ENCODE data around the gene BCAT1.

BCAT1 gene

GRCh38 chr12:24846689-24847088, 102.2 kb downstream of the BCAT1 start:
- no peaks in the 10 kb centered on the region for H3K9me2 ChIP-seq (replicated peaks; ENCODE audit: insufficient read depth, low read length)
- no peaks in the 10 kb centered on the region for H3K79me2 ChIP-seq (ENCODE audit: insufficient read depth, low read length)
- no peaks in the 10 kb centered on the region for H4K20me1 ChIP-seq (ENCODE audit: low read depth, low read length)
- no peak overlapping the region for H2AFZ ChIP-seq (ENCODE audit: low read depth, low read length, severe bottlenecking)
- no peak overlapping the region for H3K4me2 ChIP-seq (ENCODE audit: low read depth, low read length, poor library complexity, severe bottlenecking)
- H3K36me3 ChIP-seq (ENCODE audit: low read length): no peaks in the 10 kb centered on the region; the same call in 1 of the 2 replicates
- TF ChIP-seq CTCF (IDR thresholded peaks at IDR 0.05; ENCODE audit: insufficient read depth, low read length, poor library complexity, severe bottlenecking): no peak
- H3K27ac ChIP-seq (ENCODE audit: low read depth, low read length): no peak overlapping the region
- H3K9ac ChIP-seq (ENCODE audit: low read length): no peak overlapping the region
- H3K9me3 ChIP-seq (ENCODE audit: insufficient read depth, low read length): no peaks in the 10 kb centered on the region
- H3F3A ChIP-seq (ENCODE audit: insufficient read depth): no peaks in the 10 kb centered on the region
- no peaks in the 10 kb centered on the region for H3K27me3 ChIP-seq (ENCODE audit: low read length)
- no peak overlapping the region for H3K4me3 ChIP-seq (ENCODE audit: insufficient read depth, low read length, poor library complexity, severe bottlenecking)

DNA sequence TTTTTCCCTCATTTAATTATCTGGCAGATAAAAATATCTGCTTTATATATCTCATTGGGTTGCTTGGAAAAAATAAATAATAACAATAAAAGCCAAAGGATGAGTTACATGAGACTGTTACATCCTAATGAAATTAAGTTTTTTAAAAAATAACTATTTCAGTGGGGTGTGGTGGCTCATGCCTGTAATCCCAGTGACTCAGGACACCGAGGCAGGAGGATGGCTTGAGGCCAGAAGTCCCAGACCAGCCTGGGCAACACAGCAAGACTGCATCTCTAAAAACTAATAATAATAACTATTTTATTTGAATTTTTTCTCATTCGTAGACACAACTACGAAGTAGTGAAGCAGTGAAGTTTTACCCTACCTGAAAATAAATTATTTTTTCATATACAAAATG, 103.3 kb downstream of the BCAT1 start:
- H3K9ac ChIP-seq (ENCODE audit: low read length): no peak overlapping the region
- no peaks in the 10 kb centered on the region for H3K27me3 ChIP-seq (ENCODE audit: low read length)
- no peaks in the 10 kb centered on the region for H4K20me1 ChIP-seq (ENCODE audit: low read depth, low read length)
- H3K36me3 ChIP-seq (ENCODE audit: low read length): no peaks in the 10 kb centered on the region; the same call in 1 of the 2 replicates
- H3F3A ChIP-seq (ENCODE audit: insufficient read depth): no peaks in the 10 kb centered on the region
- H3K79me2 ChIP-seq (ENCODE audit: insufficient read depth, low read length): no peaks in the 10 kb centered on the region
- no peak overlapping the region for H3K4me2 ChIP-seq (ENCODE audit: low read depth, low read length, poor library complexity, severe bottlenecking)
- no peaks in the 10 kb centered on the region for H3K9me3 ChIP-seq (ENCODE audit: insufficient read depth, low read length)
- no peak overlapping the region for H3K4me3 ChIP-seq (ENCODE audit: insufficient read depth, low read length, poor library complexity, severe bottlenecking)
- H3K27ac ChIP-seq (ENCODE audit: low read depth, low read length): no peak overlapping the region
- TF ChIP-seq CTCF (IDR thresholded peaks at IDR 0.05; ENCODE audit: insufficient read depth, low read length, poor library complexity, severe bottlenecking): no peak
- TF ChIP-seq EZH2phosphoT487 (conservative IDR thresholded peaks at IDR 0.05; ENCODE audit: low read length): no peak
- no peak overlapping the region for H2AFZ ChIP-seq (ENCODE audit: low read depth, low read length, severe bottlenecking)
- H3K9me2 ChIP-seq (replicated peaks; ENCODE audit: insufficient read depth, low read length): no peaks in the 10 kb centered on the region

- Histone ChIP-seq H3K27me3 (ENCODE audit: low read length) (no peaks in the 10 kb centered on the region), H3K9me2 (replicated peaks; ENCODE audit: insufficient read depth, low read length) (no peaks in the 10 kb centered on the region), H3K9ac (ENCODE audit: low read length) (no peak overlapping the region), H3F3A (ENCODE audit: insufficient read depth) (no peaks in the 10 kb centered on the region; the same call in 1 of the 2 replicates), H3K27ac (ENCODE audit: low read depth, low read length) (no peak overlapping the region), H3K9me3 (ENCODE audit: insufficient read depth, low read length) (no peaks in the 10 kb centered on the region), H3K4me2 (ENCODE audit: low read depth, low read length, poor library complexity, severe bottlenecking) (no peak overlapping the region), H3K36me3 (ENCODE audit: low read length) (no peaks in the 10 kb centered on the region), H4K20me1 (ENCODE audit: low read depth, low read length) (no peaks in the 10 kb centered on the region), H2AFZ (ENCODE audit: low read depth, low read length, severe bottlenecking) (no peak overlapping the region), H3K4me3 (ENCODE audit: insufficient read depth, low read length, poor library complexity, severe bottlenecking) (no peak overlapping the region), H3K79me2 (ENCODE audit: insufficient read depth, low read length) (no peaks in the 10 kb centered on the region)
- no peak for TF ChIP-seq EZH2phosphoT487 (conservative IDR thresholded peaks at IDR 0.05; ENCODE audit: low read length)
Measured at GRCh38 chr12:24840046-24840800, 108.7 kb downstream of the BCAT1 start.

DNA sequence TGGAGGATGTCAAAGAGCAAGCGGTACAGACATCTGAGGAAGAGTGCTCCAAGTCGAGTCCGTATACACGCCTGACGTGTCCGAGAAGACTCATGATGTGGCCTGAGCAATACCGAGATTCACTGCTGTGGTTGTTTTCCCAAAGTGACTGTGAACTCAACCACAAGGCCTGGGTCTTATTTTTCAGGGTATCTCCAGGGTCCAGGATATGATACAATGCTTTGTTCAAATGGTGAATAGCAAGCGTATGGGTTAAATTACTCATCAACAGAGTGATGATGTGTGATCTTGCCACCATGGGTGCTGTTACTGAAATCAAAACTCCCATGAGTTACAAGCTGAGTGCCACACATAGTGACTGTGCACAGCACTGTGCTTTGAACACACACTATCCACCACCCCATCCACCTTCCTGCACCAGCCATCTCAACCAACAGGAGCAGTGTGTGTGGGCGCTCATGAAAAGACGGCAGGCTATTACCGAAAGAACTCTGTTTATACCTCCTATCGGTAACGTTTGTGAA, 109.6 kb downstream of the BCAT1 start:
- Histone ChIP-seq H3K27me3 (ENCODE audit: low read length) (no peaks in the 10 kb centered on the region), H3K79me2 (ENCODE audit: insufficient read depth, low read length) (no peaks in the 10 kb centered on the region), H3K36me3 (ENCODE audit: low read length) (peaks cover under 1% of the 10 kb centered on the region), H3K9ac (ENCODE audit: low read length) (no peak overlapping the region), H2AFZ (ENCODE audit: low read depth, low read length, severe bottlenecking) (no peak overlapping the region), H3K4me3 (ENCODE audit: insufficient read depth, low read length, poor library complexity, severe bottlenecking) (no peak overlapping the region), H4K20me1 (ENCODE audit: low read depth, low read length) (no peaks in the 10 kb centered on the region), H3F3A (ENCODE audit: insufficient read depth) (no peaks in the 10 kb centered on the region; the same call in 1 of the 2 replicates), H3K9me3 (ENCODE audit: insufficient read depth, low read length) (no peaks in the 10 kb centered on the region), H3K27ac (ENCODE audit: low read depth, low read length) (no peak overlapping the region), H3K4me2 (ENCODE audit: low read depth, low read length, poor library complexity, severe bottlenecking) (no peak overlapping the region), H3K9me2 (replicated peaks; ENCODE audit: insufficient read depth, low read length) (no peaks in the 10 kb centered on the region)
- TF ChIP-seq CTCF (IDR thresholded peaks at IDR 0.05; ENCODE audit: insufficient read depth, low read length, poor library complexity, severe bottlenecking) (no peak), EZH2phosphoT487 (conservative IDR thresholded peaks at IDR 0.05; ENCODE audit: low read length) (no peak)

Measured in SU-DHL-6 (cell line).